Measurements from ENCODE around the gene TNFRSF25.

TNFRSF25 gene

GRCh38 chr1:6414443-6414844, 51.5 kb downstream of the TNFRSF25 start:
- Histone ChIP-seq H3K4me2 (ENCODE audit: low read length) (peak overlapping the region; percentile 85), H3K27me3 (ENCODE audit: low read depth, low read length) (no peaks in the 10 kb centered on the region), H2AFZ (ENCODE audit: low read depth, low read length) (no peak overlapping the region), H4K20me1 (ENCODE audit: insufficient read depth, low read length) (no peaks in the 10 kb centered on the region), H3K4me1 (ENCODE audit: low read length) (peaks cover 5% of the 10 kb centered on the region; the same call in 1 of the 2 replicates), H3K9me3 (ENCODE audit: insufficient read depth, low read length) (no peaks in the 10 kb centered on the region), H3K9ac (ENCODE audit: low read length) (peak overlapping the region; percentile 13; the same call in 1 of the 2 replicates), H3K79me2 (ENCODE audit: low read length) (no peaks in the 10 kb centered on the region), H3K4me3 (ENCODE audit: low read length) (peak overlapping the region; percentile 68), H3K27ac (ENCODE audit: low read length) (no peak overlapping the region), H3K36me3 (replicated peaks; ENCODE audit: low read depth, low read length) (no peaks in the 10 kb centered on the region)
- peak; percentile 52 for TF ChIP-seq CTCF (IDR thresholded peaks at IDR 0.05; ENCODE audit: low read depth, low read length)
- no peak for TF ChIP-seq EZH2phosphoT487 (IDR thresholded peaks at IDR 0.05; ENCODE audit: low read depth)

GRCh38 chr1:6412896-6413295, 53.1 kb downstream of the TNFRSF25 start:
- no peak overlapping the region for H2AFZ ChIP-seq (ENCODE audit: low read depth, low read length)
- H3K79me2 ChIP-seq (ENCODE audit: low read length) = no peaks in the 10 kb centered on the region

More at GRCh38 chr1:6412896-6413295, 53.1 kb downstream of the TNFRSF25 start:
- Histone ChIP-seq H3K27ac (ENCODE audit: low read length) (no peak overlapping the region), H3K27me3 (ENCODE audit: low read depth, low read length) (no peaks in the 10 kb centered on the region), H4K20me1 (ENCODE audit: insufficient read depth, low read length) (no peaks in the 10 kb centered on the region), H3K9me3 (ENCODE audit: insufficient read depth, low read length) (no peaks in the 10 kb centered on the region), H3K4me2 (ENCODE audit: low read length) (no peak overlapping the region), H3K9ac (ENCODE audit: low read length) (no peak overlapping the region), H3K36me3 (replicated peaks; ENCODE audit: low read depth, low read length) (no peaks in the 10 kb centered on the region), H3K4me3 (ENCODE audit: low read length) (no peak overlapping the region), H3K4me1 (ENCODE audit: low read length) (peaks cover 12% of the 10 kb centered on the region; the same call in 1 of the 2 replicates)
- TF ChIP-seq EZH2phosphoT487 (IDR thresholded peaks at IDR 0.05; ENCODE audit: low read depth) = no peak
- no peak for TF ChIP-seq CTCF (IDR thresholded peaks at IDR 0.05; ENCODE audit: low read depth, low read length)

Measured in OCI-LY3 (cell line).